NOMO-1 treated with DMSO at 0.1 percent for 48 hours (cell line): ENCODE measurements around the gene DBP.

Experiments used
- DNase-seq: peaks from one replicate; lab custom pipeline; 2025; ENCODE audit not compliant: unreplicated experiment; lab: John Stamatoyannopoulos, UW

The DBP gene

DNA sequence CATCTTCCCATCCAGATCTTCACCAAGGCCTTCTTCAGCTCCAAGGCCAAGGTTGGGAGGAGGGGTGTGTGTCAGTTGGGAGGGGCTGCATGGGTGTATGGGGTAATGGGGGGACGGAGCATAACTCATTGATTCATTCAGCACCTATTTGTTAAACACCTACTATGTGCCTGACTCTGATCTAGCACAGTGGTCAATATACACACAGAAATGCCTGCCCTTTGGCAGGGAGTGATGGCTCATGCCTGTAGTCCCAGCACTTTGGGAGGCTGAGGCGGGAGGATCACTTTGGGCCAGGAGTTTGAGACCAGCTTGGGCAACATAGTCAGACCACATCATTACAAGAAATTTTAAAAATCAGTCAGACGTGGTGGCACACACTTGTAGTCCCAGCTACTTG lies 49.8 kb downstream of the DBP start:
- no peak for DNase-seq

DNA sequence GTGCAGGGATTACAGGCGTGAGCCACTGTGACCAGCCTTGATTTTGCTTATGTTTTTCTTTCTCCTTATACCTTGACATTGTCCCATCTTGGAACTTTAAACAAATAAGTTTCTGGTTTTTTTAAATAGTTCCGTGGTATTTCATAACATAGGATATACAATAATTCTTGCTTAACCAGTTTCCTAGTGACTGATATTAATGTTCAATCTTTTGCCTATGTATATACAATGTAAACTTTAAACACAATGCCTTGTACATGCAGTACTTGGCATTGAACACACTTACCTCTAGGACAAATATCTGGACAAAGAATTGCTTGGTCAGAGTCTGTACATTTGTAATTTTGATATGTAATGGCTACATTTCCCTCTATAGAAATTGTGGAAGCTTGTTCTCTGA lies 55.0 kb downstream of the DBP start:
- DNase-seq, result no peak
